ENCODE measurements around the gene TBC1D16.

Gene TBC1D16

DNA sequence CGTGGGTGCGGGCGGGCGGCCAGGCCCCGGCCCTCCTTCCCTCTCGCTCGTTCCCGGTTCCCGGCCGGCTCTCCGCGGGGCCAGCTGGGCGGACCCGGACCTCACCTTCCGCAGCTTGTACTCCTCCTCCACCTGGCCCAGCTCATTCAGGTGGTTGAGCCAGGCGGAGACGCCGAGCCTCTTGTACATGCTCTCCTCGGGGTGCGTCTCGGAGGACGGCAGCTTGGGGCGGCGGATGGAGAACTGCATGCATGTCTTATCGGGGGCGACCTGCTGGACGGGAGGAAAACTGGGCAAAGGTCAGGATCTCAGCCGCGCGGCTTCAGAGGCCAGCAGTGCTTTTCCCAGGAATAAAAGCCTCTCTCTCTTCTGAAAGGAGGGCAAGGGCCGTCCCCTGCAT is 85.4 kb downstream of the TBC1D16 start:
- H3K4me3 ChIP-seq (ENCODE audit: low read depth, low read length) = no peak overlapping the region
- no peak for DNase-seq (ENCODE audit: low read depth, low spot score)
- in situ Hi-C loops (cut with HindIII; ENCODE audit: low sequenced_read_pairs) = no loop called here
- TF ChIP-seq, protein P1, sequence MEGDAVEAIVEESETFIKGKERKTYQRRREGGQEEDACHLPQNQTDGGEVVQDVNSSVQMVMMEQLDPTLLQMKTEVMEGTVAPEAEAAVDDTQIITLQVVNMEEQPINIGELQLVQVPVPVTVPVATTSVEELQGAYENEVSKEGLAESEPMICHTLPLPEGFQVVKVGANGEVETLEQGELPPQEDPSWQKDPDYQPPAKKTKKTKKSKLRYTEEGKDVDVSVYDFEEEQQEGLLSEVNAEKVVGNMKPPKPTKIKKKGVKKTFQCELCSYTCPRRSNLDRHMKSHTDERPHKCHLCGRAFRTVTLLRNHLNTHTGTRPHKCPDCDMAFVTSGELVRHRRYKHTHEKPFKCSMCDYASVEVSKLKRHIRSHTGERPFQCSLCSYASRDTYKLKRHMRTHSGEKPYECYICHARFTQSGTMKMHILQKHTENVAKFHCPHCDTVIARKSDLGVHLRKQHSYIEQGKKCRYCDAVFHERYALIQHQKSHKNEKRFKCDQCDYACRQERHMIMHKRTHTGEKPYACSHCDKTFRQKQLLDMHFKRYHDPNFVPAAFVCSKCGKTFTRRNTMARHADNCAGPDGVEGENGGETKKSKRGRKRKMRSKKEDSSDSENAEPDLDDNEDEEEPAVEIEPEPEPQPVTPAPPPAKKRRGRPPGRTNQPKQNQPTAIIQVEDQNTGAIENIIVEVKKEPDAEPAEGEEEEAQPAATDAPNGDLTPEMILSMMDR (IDR thresholded peaks at IDR 0.05; ENCODE audit: low read depth, low read length) = no peak

DNA sequence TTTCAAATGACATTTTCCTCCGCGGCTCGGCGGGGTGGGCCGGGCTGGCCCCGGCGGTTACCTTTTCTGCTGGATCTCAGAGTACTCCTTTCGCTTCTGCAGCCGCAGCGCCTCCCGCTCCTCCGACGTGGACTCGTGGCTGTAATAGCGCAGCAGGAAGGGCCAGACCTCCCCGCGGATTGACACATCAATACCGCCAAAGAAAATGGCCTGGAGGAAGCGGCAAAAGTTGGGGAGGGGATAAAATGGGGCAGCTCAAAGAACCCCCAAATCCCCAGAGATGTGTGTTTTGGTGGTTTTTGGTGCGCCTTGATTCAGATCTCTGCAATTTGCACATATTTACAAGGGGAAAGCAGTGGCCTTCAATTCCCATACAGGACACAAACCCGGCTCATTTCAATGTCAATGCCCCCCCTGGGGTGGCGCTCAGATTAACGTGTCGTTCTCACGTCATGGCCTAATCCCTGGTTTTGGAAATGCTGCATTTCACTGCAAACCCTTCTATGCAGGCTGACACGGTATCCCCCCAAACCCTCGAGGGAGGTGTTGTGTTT is 85.9 kb downstream of the TBC1D16 start:
- H3K4me3 ChIP-seq (ENCODE audit: low read depth, low read length) = no peak overlapping the region
- in situ Hi-C loops (cut with HindIII; ENCODE audit: low sequenced_read_pairs) = no loop called here
- DNase-seq (ENCODE audit: low read depth, low spot score) = no peak
- TF ChIP-seq, protein P1 (IDR thresholded peaks at IDR 0.05; ENCODE audit: low read depth, low read length) = no peak

DNA sequence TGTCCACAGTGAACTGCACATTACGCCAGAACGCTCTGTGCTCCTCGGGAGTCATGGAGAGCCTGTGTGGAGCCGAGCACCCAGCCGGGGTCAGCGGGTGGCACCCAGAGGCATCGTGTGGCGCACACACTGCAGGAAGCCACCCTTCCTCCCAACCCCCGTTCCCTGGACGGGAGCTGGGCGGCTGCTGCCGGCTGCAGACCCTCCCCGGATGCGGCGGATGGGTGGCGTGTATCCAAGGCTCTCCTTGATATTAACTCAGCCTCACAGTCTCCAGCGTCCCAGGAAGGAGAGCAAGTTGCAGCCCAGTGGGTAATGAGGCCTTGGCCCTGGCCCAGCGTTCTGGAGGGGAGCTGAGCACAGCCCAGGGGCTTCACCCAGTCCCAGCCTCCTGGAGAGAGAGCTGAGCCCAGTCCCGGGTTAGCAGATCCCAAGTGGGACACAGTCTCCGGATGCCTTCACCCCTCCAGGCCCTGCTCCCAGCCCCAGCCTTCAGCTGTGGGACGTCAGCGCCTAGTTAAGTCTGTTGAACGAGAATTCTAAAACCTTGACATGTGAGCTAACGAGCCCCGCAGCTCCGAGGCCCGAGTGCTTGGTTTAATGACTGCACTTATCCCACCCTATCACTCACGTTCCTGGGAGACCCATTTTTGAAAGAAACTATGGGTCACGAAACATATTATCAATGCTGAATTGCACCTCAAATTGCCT is 86.6 kb downstream of the TBC1D16 start:
- TF ChIP-seq, protein P1 (IDR thresholded peaks at IDR 0.05; ENCODE audit: low read depth, low read length) = no peak
- no peak overlapping the region for H3K4me3 ChIP-seq (ENCODE audit: low read depth, low read length)
- in situ Hi-C loops (cut with HindIII; ENCODE audit: low sequenced_read_pairs) = no loop called here
- DNase-seq (ENCODE audit: low read depth, low spot score) = peak; percentile 20

DNA sequence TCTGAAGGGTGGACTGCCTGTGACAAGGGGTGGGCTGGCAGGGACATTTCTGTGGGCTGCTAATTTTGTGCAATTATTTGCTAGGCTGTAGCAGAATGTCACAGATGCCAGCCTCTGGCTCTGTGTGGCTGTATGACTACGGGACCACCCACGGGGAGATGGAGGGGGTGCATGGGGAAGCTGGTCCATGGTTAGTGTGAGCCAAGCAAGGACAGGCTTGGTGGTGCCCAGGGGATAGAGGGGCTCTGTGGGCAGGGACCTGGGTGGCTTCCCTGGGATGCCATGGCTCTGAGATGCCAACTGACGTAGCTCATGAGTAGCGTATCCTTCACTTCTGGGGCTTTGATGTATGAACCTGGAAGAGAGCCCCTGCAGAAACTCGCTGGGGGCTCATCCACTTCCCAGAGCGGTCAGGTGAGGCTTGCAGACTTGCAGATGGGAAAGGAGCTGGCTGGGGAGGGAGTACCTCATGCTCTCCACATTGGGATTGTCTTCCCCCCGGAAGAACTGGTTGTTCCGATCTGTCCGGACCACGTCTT is 87.2 kb downstream of the TBC1D16 start:
- no peak for DNase-seq (ENCODE audit: low read depth, low spot score)
- in situ Hi-C loops (cut with HindIII; ENCODE audit: low sequenced_read_pairs) = no loop called here
- H3K4me3 ChIP-seq (ENCODE audit: low read depth, low read length) = no peak overlapping the region
- TF ChIP-seq, protein P1 (IDR thresholded peaks at IDR 0.05; ENCODE audit: low read depth, low read length) = no peak

DNA sequence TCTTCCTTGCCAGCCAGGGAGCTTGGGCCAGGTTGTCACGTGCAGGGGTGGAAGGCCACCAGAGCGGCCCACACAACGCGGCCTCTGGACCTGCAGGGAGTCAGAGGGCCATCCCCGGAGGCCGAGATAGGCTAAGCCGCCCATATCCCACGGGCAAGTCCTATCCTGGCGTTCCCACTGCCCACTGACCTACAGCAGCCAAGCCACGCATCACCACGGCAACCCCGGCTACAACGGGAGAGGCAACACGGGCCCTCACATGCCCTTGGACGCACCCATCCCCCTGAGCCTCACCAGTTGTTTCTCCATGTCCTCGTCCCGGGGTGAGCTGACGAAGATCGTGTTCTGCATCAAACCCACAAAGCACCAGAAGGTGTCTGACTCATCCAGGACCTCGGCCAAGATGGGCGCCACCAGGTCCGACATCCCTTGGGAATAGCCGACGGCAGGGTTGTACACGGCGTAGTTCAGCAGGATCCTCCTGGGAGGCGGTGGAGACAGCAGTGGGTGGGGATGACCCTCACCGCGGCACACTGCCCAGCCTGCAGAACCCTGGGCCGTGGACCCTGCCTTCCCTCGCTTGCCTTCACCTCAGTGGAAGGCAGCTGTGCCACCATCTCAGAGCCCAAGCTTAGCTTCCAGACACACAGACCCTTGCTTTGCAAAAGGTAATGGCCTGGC is 88.2 kb downstream of the TBC1D16 start:
- peak; percentile 96 for DNase-seq (ENCODE audit: low read depth, low spot score)
- in situ Hi-C loops (cut with HindIII; ENCODE audit: low sequenced_read_pairs) = no loop called here
- H3K4me3 ChIP-seq (ENCODE audit: low read depth, low read length) = no peak overlapping the region
- TF ChIP-seq, protein P1 (IDR thresholded peaks at IDR 0.05; ENCODE audit: low read depth, low read length) = no peak

DNA sequence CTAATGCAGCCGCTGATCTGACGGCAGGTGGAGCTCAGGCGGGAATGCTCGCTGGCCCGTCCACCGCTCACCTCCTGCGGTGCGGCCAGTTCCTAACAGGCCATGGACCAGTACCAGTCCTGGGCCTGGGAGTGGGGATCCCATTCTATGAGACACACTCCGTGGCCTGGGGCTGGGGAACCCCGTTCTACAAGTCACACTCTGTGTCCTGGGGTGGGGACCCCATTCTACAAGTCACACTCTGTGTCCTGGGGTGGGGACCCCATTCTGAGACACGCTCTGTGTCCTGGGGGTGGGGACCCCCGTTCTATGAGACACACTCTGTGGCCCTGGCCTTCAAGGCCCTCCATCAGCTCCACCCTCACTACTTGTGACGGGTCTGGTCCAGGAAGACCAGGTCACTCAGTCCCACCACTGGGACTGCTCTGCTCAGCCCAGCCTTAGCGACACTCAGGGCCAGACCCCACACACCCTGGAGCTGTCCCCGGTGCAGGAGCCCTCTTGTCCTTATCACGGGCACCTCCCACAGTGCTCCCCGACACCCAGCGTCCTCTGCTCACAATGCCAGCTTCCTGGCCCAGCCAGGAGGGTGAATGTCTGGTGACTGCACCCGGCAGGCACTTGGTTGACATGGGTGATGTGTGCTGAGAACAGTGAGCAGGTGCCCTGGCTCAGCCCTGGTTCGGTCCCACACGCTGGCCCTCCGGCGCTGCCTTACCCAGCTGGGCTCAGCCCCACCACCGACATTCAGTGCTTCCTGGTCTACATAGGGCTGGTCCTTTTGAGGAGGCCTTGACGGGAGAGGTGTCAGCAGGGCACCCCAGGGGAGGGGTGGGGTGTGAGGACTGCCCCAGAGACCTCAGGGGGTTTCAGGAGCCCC is 89.1 kb downstream of the TBC1D16 start:
- in situ Hi-C loops (cut with HindIII; ENCODE audit: low sequenced_read_pairs) = no loop called here
- TF ChIP-seq, protein P1 (IDR thresholded peaks at IDR 0.05; ENCODE audit: low read depth, low read length) = no peak
- no peak for DNase-seq (ENCODE audit: low read depth, low spot score)
- H3K4me3 ChIP-seq (ENCODE audit: low read depth, low read length) = no peak overlapping the region
